Neuronal stem cell (in vitro differentiated cells): ENCODE data around the gene MTOR.
A peak's percentile ranks its signal among the peaks of the same experiment; 100 is the strongest.

Experiments
- DNase-seq: peaks from one replicate; pipeline ENCODE4 v3.0.0-alpha.2; 2013; ENCODE audit warnings: low spot score
- H2AFZ ChIP-seq: one replicate; pipeline ENCODE4 v1.6.1; 2013; ENCODE audit warnings: mild to moderate bottlenecking, low read length, inconsistent platforms
- H2AK5ac ChIP-seq: 2 replicates; pipeline ENCODE4 v1.6.1; 2013; ENCODE audit warnings: low read depth, mild to moderate bottlenecking, inconsistent platforms, low read length, moderate library complexity, mixed read lengths
- H2BK120ac ChIP-seq: 2 replicates; pipeline ENCODE4 v1.6.1; 2013; ENCODE audit warnings: low read depth, mild to moderate bottlenecking, inconsistent platforms, low read length, moderate library complexity, mixed read lengths
- H2BK12ac ChIP-seq: one replicate; pipeline ENCODE4 v1.6.1; 2013; ENCODE audit warnings: low read length, inconsistent platforms
- H2BK15ac ChIP-seq: 2 replicates; pipeline ENCODE4 v1.6.1; 2013; ENCODE audit warnings: mild to moderate bottlenecking, low read length, inconsistent platforms, mixed read lengths
- H2BK5ac ChIP-seq: one replicate; pipeline ENCODE4 v1.6.1; 2013; ENCODE audit warnings: inconsistent platforms, mild to moderate bottlenecking, low read length, moderate library complexity
- H3K14ac ChIP-seq: one replicate; pipeline ENCODE4 v1.6.1; 2013; ENCODE audit warnings: low read length, inconsistent platforms
- H3K18ac ChIP-seq: 2 replicates; pipeline ENCODE4 v1.6.1; 2013; ENCODE audit warnings: low read length, inconsistent platforms
- H3K23ac ChIP-seq: 2 replicates; pipeline ENCODE4 v1.6.1; 2013; ENCODE audit warnings: low read depth, mild to moderate bottlenecking, mixed read lengths, low read length, inconsistent platforms; ENCODE audit not compliant: poor library complexity
- H3K27ac ChIP-seq: replicated peaks from 3 replicates; pipeline ENCODE4 v1.5.1; 2013; ENCODE audit warnings: low read length, inconsistent platforms
- H3K27me3 ChIP-seq, 3 experiments: 2 replicates each; pipeline ENCODE4 v1.6.1; 2013; ENCODE audit warnings: low read length in 3 of 3, mild to moderate bottlenecking in 2 of 3, inconsistent platforms in 1 of 3, low read depth in 1 of 3, mixed read lengths in 1 of 3, moderate library complexity in 1 of 3; ENCODE audit not compliant: control insufficient read depth in 3 of 3, insufficient read depth in 3 of 3
- H3K36me3 ChIP-seq, 2 donors: replicated peaks in 1 of 2; 2 replicates each; pipeline ENCODE4 v1.6.1; 2013; ENCODE audit warnings: low read length in 2 of 2; ENCODE audit not compliant: control insufficient read depth in 2 of 2, insufficient read depth in 2 of 2
- H3K4ac ChIP-seq: 2 replicates; pipeline ENCODE4 v1.6.1; 2013; ENCODE audit warnings: inconsistent platforms, mild to moderate bottlenecking, low read length, moderate library complexity
- H3K4me1 ChIP-seq, 2 donors: 1 replicate in 1 of 2; 2 replicates in 1 of 2; pipeline ENCODE4 v1.6.1; 2013; ENCODE audit warnings: low read length in 2 of 2, low read depth in 1 of 2; ENCODE audit not compliant: control insufficient read depth in 2 of 2, insufficient read depth in 1 of 2
- H3K4me2 ChIP-seq: one replicate; pipeline ENCODE4 v1.6.1; 2013; ENCODE audit warnings: mild to moderate bottlenecking, low read length, inconsistent platforms; ENCODE audit not compliant: insufficient read depth, poor library complexity, severe bottlenecking
- H3K4me3 ChIP-seq, 2 donors: 2 replicates each; pipeline ENCODE4 v1.5.1; 2013; ENCODE audit warnings: low read length in 2 of 2, mild to moderate bottlenecking in 2 of 2, inconsistent platforms in 1 of 2, moderate library complexity in 1 of 2
- H3K79me1 ChIP-seq: one replicate; pipeline ENCODE4 v1.6.1; 2013; ENCODE audit warnings: low read depth, mild to moderate bottlenecking, inconsistent platforms, low read length, moderate library complexity
- H3K9ac ChIP-seq: one replicate; pipeline ENCODE4 v1.6.1; 2013; ENCODE audit warnings: mild to moderate bottlenecking, low read depth, low read length, inconsistent platforms; ENCODE audit not compliant: poor library complexity
- H3K9me3 ChIP-seq, 2 donors: replicated peaks in 1 of 2; 2 replicates each; pipeline versions ENCODE3 to v1.6.1; 2013; ENCODE audit warnings: low read length in 2 of 2, mild to moderate bottlenecking in 2 of 2, inconsistent platforms in 1 of 2, low read depth in 1 of 2, mixed read lengths in 1 of 2, moderate library complexity in 1 of 2; ENCODE audit not compliant: control insufficient read depth in 2 of 2, insufficient read depth in 1 of 2
- H4K8ac ChIP-seq: one replicate; pipeline ENCODE4 v1.6.1; 2013; ENCODE audit warnings: low read depth, mild to moderate bottlenecking, inconsistent platforms, low read length, moderate library complexity
- H4K91ac ChIP-seq: one replicate; pipeline ENCODE4 v1.6.1; 2013; ENCODE audit warnings: low read length, low read depth, mild to moderate bottlenecking, inconsistent platforms; ENCODE audit not compliant: poor library complexity
- WGBS, 2 donors: extraction: QIAGEN DNeasy Blood & Tissue Kit; methylation state at CpG; one replicate each; pipeline ENCODE4 v1.1.7; 2013; ENCODE audit warnings: missing lambda C conversion rate in 2 of 2, mixed read lengths in 1 of 2; ENCODE audit not compliant: insufficient read length in 2 of 2, insufficient replicate concordance in 1 of 2; ENCODE audit errors: extremely low coverage in 2 of 2; 5-methylcytosine and 5-hydroxymethylcytosine counted together

The MTOR gene

GRCh38 chr1:11059968-11060830 is 202.2 kb downstream of the MTOR start, which contains the start of gene SRM:
TSS of gene SRM (minus strand) at chr1:11060018. CDS start at chr1:11059943, 75 bp downstream.
- H2BK120ac ChIP-seq: no peak within 1 kb of the TSS
- peak within 1 kb of the TSS; percentile 90 for H4K91ac ChIP-seq
- peak within 1 kb of the TSS; percentile 86 for H3K14ac ChIP-seq
- H3K18ac ChIP-seq: peak within 1 kb of the TSS; percentile 97
- H2AK5ac ChIP-seq: peak within 1 kb of the TSS; percentile 87
- peak within 1 kb of the TSS; percentile 96 for H2AFZ ChIP-seq
- H3K4me2 ChIP-seq: peak within 1 kb of the TSS; percentile 98
- H3K27me3 ChIP-seq: no peaks in the 10 kb centered on the region
- H3K36me3 ChIP-seq: peaks cover 13 to 59% of the 10 kb centered on the region in 2 donors
- peak within 1 kb of the TSS; percentile 30 for H3K27ac ChIP-seq
- H3K4me3 ChIP-seq: peak within 1 kb of the TSS; percentile 93 to 99
- DNase-seq: peak; percentile 90
- peak within 1 kb of the TSS; percentile 56 for H3K4ac ChIP-seq
- peak within 1 kb of the TSS; percentile 29 for H2BK5ac ChIP-seq
- peak within 1 kb of the TSS; percentile 57 for H4K8ac ChIP-seq
- H3K9ac ChIP-seq: peak within 1 kb of the TSS; percentile 91
- H2BK12ac ChIP-seq: no peak within 1 kb of the TSS
- peaks cover 10 to 12% of the 10 kb centered on the region in 2 donors for H3K4me1 ChIP-seq
- no CpG with 5 or more reads among the region's 83 CpGs for WGBS, 2 donors
- peaks cover 0 to 4% of the 10 kb centered on the region in 2 donors for H3K9me3 ChIP-seq
- H3K23ac ChIP-seq: peak within 1 kb of the TSS; percentile 99
- H2BK15ac ChIP-seq: no peak within 1 kb of the TSS
- H3K79me1 ChIP-seq: peaks cover 4% of the 10 kb centered on the region

- H2BK12ac ChIP-seq: no peak overlapping the region
- peak overlapping the region; percentile 29 for H2BK5ac ChIP-seq
- H3K4me3 ChIP-seq: peak overlapping the region; percentile 93 to 99
- peaks cover 10 to 12% of the 10 kb centered on the region in 2 donors for H3K4me1 ChIP-seq
- H3K27me3 ChIP-seq: no peaks in the 10 kb centered on the region
- H3K79me1 ChIP-seq: peaks cover 4% of the 10 kb centered on the region
- peak overlapping the region; percentile 90 for H4K91ac ChIP-seq
- H3K14ac ChIP-seq: peak overlapping the region; percentile 86
- H2AFZ ChIP-seq: peak overlapping the region; percentile 93
- peak overlapping the region; percentile 98 for H3K4me2 ChIP-seq
- H3K18ac ChIP-seq: peak overlapping the region; percentile 97
- no peak for DNase-seq
- H3K23ac ChIP-seq: peak overlapping the region; percentile 82
- H3K9ac ChIP-seq: peak overlapping the region; percentile 91
- H2AK5ac ChIP-seq: peak overlapping the region; percentile 87
- H3K9me3 ChIP-seq: no peaks in the 10 kb centered on the region
- H3K36me3 ChIP-seq: peaks cover 10 to 60% of the 10 kb centered on the region in 2 donors
- no CpG with 5 or more reads among the region's 72 CpGs for WGBS, 2 donors
- peak overlapping the region; percentile 56 for H3K4ac ChIP-seq
- H3K27ac ChIP-seq: no peak overlapping the region
- no peak overlapping the region for H2BK15ac ChIP-seq
- no peak overlapping the region for H2BK120ac ChIP-seq
- H4K8ac ChIP-seq: peak overlapping the region; percentile 57
Observed at GRCh38 chr1:11059155-11059967, 203.0 kb downstream of the MTOR start.

GRCh38 chr1:11058595-11059154 is 203.7 kb downstream of the MTOR start:
- H3K9me3 ChIP-seq: no peaks in the 10 kb centered on the region
- no CpG with 5 or more reads among the region's 28 CpGs for WGBS, 2 donors
- H3K4ac ChIP-seq: no peak overlapping the region
- peak overlapping the region; percentile 82 for H3K23ac ChIP-seq
- peaks cover 10 to 60% of the 10 kb centered on the region in 2 donors for H3K36me3 ChIP-seq
- no peak for DNase-seq
- H3K4me3 ChIP-seq: peak overlapping the region; percentile 93 to 99
- H3K18ac ChIP-seq: peak overlapping the region; percentile 40
- H2AK5ac ChIP-seq: no peak overlapping the region
- no peak overlapping the region for H4K8ac ChIP-seq
- H3K9ac ChIP-seq: peak overlapping the region; percentile 91
- H3K79me1 ChIP-seq: peaks cover 4% of the 10 kb centered on the region
- no peak overlapping the region for H2BK12ac ChIP-seq
- H2AFZ ChIP-seq: no peak overlapping the region
- H2BK5ac ChIP-seq: no peak overlapping the region
- no peak overlapping the region for H4K91ac ChIP-seq
- H3K14ac ChIP-seq: no peak overlapping the region
- H3K4me1 ChIP-seq: peaks cover 10 to 12% of the 10 kb centered on the region in 2 donors
- H3K27me3 ChIP-seq: no peaks in the 10 kb centered on the region
- peak overlapping the region; percentile 98 for H3K4me2 ChIP-seq
- no peak overlapping the region for H3K27ac ChIP-seq
- no peak overlapping the region for H2BK15ac ChIP-seq
- no peak overlapping the region for H2BK120ac ChIP-seq
